HG03196 (cell line): ENCODE measurements around the gene SELENOS.
"Not testable (repeated sequence)": the region's sequence is repeated elsewhere in the genome, so short reads cannot be mapped to it uniquely, and the experiment has no call there.

Experiments
- ATAC-seq: cut with Tn5 transposase; IDR thresholded peaks from one replicate; pipeline ENCODE4 v1.9.1; 2021; ENCODE audit not compliant: unreplicated experiment

The SELENOS gene

DNA sequence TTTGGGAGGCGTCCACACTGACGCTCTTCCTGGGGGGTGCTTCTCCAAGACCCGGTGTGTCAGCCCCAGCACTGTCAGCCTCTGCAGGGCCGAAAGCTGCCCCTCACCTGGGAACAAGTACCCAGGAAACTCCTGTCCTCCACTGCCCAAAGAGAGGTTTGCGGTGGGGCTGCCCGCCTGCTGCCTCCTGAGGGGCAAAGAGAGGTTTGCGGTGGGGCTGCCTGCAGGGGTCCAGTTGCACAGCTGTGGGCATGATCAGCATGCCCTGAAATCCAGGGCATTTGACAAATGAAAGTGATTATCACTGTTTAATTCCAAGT lies 32.8 kb upstream of the SELENOS start:
- ATAC-seq: no peak

DNA sequence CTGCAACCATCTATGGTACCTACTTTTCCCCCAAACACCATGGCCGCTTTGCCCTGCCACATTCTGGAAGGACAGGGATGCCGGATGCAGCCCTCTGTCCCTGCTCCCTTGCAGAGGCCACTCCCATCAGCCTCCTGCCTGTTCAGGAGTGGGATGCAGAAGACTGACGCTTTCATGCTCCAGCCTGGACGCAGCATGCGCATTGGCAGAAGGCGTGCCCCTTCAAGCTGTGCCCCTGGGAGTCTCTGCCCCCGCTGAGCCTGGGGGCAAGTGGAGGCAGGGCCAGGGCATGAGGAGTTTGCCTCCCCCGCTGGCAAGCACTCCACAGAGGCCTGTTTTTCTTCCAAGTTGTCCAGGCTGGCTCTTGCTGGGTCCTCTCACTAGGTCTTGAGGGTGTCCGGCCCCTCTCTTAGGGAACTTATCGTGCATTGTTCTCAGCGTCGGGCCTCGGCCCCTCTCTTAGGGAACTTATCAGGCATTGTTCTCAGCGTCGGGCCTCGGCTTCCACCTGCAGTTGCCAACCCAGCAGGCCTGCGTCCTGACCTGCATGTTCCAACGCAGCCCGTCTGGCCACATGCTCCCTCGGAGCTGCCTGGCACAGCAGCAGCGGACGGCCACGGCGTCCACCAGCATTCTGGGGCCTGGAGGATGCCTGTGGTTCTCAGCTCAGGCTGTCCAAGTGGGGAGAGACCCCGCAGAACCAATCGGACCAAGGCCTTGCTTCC lies 32.3 kb upstream of the SELENOS start:
- ATAC-seq: no peak

DNA sequence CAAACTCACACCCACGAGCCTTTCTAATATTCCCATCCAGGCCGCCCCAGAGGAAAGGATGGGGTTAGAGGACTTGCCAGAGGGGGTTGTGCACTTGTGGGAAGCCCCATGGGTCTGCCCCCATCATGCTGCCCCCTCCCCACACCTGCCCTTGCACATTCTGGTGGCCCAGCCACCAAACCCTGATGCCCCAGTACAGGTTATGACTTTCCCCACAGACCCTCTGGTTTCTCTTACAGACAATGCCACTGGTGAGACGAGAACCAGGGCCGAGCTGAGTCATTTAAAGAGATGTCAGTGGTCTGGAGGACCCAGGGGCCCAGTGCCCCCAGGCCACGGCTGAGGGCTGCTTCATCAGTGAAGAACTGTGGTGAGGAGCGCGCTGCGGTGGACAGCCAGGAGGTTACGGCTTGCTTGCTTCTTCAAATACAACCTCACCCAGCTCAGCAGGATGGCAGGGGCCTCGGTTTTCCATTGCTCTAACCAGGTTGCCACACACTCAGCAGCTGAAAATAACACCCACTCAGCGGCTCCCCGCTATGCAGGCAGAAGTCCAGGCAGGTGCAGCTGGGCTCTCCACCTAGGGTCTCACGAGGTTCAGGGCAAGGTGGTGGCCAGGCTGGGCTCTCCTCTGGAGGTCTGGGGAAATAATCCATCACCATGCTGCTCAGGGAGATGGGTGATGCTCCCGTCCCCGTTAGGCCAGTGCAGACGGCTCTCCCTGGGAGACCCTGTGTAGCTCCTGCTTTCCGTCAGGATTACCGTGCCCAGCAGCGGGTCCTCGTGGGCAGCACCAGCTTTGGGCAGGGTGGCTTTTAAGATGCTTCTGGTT lies 31.5 kb upstream of the SELENOS start:
- no peak for ATAC-seq

DNA sequence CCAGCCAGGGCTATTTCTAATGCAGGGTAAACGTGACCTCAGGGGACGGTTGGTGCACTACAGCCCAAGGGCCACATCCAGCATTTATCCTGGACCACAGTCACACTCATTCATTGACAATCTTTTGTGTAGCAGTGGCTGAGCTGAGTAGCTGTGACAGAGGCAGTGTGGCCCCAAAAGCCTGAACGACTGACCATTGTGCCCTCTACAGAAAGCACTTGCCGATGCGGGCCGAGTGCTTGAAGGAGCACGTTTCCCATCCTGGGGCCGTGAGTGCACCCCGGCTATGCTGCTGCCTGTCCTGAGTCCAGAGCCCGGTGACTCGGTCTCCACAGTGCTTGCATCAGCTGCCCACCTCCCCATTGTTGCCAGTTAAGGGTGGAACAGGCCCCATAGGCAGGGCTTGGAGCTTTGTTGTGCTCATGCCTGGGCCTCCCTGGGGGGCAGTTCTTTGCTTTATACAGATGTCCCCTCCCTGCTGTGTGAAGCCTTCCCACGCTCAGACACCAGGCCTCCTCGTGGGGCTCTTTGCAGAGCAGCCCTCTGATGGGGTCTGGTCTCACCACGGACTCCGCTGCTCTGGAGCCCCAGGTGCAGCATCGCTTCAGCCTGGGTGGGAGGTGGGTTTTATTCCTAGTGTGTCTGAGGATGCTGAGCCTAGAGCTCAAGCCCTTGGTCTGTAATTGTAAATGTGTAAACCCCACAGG lies 30.8 kb upstream of the SELENOS start:
- ATAC-seq: no peak

DNA sequence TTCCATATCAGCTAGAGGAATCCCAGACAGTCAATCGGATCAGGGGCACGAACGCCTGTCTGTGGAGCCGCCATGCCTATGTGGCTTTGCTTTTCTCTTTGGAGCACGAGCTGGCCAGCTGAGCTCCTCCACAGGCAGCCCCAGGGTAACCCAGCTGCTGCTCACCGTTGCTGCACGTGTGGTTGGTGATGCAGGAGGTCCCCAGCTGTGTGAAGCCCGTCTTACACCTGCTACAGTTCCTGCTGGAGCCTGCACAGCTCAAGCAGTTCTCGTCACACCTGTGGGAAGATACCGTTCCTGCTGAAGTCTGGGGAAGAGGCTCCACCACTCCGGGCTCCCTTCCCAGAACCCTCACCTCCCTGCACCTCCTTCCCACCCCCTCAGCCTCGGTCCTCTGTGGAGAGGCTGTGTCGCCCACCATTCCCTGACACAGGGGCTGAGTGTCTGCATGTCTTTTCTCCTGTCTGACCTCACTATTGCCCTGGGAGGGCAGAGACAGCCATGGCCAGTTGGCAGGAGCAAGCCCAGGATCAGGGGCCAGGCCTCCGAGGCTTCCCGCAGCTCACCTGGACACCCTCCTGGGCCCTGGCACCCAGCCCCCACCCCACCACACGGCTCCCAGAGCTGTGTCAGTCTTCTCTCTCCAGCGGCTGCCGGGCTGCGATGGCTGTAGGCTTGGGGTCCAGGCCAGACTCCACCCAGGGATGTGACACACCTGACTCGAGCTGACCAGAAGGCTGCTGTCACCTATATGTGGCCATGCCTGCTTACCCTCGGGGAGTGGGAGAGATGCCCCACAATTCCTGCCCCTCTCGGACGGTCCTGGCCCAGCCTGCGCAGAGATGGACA lies 30.0 kb upstream of the SELENOS start:
- ATAC-seq: no peak

DNA sequence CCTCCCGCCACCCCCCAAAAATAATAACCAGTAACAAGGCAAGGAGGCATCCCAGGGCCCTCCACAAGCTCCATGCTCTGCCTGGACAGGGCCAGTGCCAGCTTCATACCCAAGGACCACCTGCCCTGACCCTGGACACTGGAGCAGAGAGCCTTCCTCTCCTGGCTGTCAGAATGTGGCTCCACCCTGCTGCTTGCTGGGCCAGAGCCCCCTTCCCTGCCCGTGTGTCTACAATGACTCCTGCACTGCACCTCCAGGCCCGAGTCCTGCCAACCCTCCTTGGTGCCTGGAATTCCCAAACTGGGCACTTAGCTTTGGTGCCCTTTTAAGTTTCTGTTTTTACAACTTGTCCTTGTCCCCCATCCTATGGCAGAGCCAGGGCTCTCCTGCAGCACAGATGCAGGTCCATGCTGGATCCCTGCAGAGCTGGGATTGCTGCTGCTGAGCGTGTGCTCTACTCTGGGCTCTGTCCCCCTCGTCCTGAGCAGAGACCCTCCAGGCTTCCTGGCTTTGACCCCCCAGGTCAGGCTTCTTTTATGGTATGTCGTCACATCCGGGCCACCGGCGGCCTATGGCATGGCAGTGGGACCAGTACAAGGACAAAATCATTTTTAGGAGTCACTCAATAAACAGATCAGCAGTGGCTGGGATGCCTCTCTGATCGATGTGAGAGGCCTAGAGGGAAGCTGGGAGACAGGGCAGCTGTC lies 29.2 kb upstream of the SELENOS start:
- no peak for ATAC-seq

DNA sequence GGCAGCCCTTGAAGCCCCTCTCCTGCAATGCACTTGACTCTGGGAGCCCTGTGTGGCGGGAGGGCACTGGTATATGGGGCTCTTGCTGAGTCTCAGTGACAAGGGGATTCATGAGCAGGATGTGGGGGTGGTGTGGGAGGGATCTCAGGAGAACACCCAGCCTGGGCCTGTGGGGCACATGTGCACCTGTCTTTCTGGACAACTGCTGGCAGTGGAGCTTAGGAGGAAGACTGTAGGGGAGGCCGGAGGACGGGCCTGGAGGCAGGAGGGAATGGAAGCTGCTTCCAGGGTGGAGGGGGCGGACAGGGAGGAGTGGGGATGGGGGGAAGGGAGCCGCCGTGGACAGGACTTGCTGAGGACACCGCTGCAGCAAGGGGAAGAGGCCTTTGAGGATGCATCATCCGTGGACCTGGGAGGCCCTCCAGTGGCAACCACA lies 28.6 kb upstream of the SELENOS start:
- no peak for ATAC-seq

DNA sequence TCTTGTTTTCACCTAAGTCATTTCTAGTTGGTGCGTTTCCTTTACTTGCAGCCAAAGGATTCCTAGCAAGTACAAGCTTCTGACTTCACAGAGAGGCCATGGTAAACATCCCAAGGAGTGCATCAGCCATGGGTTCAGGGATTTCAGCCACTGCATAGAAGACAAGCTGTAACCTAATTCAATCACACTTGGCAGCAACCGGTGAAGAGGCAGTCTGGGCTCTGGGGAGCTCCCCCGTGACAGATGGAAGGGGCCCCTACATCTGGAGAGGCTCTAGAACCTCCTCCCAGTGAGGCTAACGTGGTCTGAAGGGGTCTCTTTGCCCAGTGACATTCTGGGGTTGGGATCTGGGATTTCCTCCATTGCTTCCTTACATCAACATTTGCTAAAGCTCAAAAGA lies 26.1 kb upstream of the SELENOS start:
- no peak for ATAC-seq

DNA sequence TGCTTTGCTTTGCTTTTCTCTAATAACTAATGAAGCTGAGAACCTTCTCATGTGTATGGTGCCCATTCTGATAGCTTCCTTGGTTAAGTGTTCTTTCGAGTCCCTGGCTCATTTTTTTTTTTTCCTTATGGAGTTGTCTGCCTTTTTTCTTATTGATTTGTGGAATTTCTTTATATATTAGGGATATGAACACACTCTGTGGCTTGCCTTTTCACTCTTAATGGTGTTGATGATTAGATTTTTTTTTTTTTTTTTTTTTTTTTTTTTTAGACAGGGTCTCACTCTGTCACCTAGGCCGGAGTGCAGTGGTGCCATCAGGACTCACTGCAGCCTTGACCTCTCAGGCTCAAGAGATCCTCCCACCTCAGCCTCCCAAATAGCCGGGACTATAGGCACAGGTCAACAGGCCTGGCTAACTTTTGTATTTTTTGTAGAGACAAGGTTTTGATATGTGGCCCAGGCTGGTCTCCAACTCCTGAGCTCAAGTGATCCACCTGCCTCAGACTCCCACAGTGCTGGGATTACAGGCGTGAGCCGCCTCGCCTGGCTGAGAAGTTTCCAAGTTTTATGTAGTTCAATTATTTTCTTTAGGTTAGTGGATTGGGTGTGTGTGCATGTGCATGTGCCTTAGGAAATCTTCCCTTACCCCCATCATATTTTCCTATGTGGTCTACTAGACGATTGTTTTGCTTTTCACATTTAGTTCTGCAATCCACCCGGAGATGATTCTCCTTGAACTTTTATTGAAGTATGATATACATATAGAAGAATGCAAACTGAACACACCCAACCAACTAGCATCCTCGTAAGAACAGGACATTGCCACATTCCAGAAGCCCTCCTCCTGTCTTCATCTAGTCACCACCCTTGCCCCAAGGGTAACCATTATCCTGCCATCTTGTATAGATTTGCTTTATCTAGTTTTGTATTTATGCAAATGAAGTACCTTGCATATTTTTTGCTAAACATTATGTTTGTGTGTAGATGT lies 19.4 kb upstream of the SELENOS start:
- ATAC-seq: no peak

DNA sequence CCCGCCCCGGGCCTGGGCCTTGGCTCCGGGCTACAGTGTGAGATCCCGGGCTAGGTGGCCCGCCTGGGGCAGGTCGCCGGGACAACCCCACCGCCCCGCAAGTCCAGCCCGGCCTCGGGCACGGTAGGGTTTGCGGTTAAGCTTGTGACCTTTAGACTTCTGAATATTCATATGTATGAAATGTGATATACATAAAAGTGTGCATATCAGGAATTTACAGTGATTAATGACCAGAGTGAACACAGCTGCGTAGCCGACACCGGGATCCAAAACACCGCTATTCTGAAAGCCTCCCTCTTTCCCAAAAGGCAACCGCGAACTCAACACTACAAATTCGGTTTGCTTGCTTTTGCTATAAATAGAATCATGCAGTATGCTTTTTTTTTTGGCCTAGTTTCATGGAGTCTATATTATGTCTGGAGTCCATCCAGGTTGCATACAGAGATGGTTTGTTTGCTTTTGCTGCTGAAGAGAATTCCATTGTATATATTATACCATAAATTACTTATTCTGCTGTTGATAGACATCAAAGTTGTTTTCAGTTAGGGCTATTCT lies 18.4 kb upstream of the SELENOS start:
- no peak for ATAC-seq

DNA sequence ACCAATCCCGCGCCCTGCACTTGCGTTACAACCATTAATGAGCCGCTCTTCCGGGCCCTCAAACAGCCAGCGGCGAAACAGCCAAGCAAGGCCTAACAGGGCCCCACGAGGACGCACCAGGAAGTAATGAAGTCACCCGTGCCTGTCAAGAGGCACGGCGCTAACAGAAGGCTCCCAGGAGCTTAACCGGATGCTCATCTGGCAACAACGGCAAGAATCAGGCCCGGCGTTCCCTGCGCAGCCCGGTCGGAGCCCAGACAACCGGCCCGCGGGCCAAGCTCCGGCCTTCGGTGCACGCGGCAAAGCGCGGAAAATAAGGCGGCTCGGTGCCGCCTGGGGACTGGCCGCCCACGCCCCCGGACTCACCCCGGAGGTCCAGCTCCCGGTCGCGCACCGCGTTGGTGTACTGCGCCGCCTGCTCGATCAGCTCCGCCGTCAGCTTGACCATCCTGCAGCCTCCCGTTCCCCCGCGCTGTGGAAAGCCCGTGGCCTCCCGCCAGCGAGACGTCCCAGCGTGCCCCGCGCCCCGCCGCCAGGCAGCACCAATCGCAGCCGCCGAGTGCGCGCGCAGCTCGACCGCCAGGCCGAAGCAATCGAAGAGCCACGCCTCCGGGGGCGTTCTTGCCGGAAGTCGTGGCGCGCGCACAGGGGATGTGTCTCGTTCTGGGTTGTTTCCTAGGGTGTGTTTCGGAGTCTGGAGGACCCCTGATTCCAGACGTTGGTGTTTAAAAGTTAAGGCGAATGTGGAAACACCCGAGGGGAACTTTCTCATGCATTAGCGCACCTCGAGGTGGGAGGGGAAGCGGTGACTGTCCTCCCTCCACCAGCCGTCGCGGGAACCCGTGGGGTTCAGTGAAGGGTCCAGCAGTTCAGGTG lies 17.7 kb upstream of the SELENOS start, which contains the start of gene SNRPA1:
SNRPA1 (minus strand) TSS at position 518 of the 876 bp plus-strand sequence; CDS start at position 448, 70 bp downstream.
- ATAC-seq: peak; percentile 79

DNA sequence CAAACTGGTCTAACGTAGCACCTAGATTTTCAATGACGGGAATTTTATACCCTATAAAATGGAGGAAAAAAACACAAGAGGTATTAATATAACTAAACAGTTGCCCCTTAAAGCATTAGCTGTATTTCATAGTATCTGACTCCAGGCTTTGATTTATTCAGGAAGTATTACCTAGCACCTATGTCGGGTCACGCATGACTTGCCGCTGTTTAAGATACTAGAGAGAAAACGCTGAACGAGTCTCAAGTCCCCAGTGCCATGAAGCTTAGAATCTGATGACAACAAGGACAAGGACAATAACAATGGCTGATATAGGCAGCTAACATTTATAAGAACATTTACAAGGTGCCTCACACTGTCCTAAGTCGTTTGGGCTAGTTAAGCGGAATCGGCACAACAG lies 15.8 kb upstream of the SELENOS start:
- ATAC-seq: no peak

DNA sequence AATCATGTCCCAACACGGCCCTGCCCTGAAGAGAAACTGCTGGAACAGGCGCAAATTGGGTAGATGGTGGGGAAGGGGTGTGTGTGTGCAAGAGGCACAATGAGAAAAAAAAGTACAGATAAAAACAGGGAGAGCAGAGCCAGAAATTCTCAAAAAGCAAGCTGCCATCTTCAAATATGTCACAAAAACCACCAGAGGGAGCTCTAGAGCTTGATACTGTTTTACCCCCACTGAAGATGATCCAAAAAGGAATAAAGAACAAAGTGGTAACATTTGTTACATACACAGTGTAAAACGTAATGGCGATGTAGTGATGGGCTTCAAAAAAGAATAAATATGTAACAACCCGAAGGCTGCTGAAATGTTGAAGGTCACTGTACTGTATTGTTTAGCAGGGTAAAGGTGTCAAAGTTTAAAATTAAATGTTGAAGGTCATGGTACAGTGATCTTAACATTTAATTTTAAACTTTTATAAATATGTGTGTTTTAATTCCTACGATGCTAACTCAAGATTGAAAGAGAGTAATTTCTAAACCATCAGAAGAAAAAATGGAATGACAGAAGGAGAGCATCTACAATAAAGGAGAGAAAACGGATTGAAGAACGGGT lies 11.7 kb upstream of the SELENOS start:
- ATAC-seq: no peak

DNA sequence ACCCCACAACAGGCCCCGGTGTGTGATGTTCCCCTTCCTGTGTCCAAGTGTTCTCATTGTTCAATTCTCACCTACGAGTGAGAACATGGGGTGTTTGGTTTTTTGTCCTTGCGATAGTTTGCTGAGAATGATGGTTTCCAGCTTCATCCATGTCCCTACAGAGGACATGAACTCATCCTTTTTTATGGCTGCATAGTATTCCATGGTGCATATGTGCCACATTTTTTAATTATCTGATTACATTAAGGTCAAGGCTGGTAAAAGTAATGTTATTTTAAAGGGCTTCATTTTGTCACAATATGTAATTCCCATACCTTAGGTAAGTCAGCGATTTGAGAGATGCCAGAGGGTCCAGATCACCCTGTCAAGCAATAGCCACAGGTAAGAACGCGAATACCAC lies 10.1 kb upstream of the SELENOS start:
- not testable (repeated sequence) for ATAC-seq

DNA sequence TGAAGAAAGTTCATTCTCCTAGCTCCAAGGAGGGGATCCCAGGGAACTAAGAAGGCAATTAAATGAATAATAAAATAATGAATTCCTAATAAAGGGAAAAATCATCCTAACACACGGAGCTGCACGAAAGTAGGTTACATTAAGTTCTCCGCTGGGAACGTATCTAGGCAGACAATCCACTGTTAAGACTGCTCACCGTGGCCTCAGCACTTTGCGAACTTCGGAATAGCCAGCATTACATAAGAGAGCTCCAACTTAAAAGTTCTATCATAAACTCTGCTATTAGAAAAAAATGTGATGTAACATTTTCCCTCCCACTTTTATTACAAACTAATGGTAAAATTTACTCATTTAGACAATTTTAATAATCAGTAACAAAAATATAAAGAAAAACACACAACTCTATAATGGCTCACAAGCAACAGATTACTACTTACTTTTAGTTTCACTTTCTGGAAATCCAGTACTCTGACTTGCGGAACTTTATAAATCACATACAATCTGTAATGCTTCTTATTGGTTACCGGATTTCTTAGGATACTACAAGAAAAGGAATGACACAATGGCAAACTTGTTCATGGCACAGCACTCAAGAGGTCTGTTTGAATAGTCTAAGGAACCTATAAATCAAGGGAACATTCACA lies 9.3 kb upstream of the SELENOS start:
- ATAC-seq: no peak

DNA sequence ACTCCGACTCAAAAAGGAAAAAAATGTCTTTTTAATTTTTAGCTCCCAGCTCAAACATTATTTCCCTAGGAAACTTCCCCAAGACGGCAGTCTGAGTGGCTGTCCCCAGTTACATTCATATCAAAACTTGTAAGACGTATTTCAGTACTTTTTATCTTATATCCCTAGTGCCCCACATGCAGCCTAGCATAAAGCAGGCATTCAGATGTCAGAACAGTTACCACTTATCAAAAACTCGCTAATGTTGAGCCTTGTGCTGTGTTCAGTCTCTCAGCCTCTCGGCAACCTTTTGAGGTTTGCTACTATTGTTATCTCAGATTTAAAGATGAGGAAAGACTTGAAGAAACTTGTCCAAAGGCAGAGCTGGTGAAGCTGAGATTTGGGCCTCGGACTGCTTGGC lies 6.6 kb upstream of the SELENOS start:
- ATAC-seq: no peak

DNA sequence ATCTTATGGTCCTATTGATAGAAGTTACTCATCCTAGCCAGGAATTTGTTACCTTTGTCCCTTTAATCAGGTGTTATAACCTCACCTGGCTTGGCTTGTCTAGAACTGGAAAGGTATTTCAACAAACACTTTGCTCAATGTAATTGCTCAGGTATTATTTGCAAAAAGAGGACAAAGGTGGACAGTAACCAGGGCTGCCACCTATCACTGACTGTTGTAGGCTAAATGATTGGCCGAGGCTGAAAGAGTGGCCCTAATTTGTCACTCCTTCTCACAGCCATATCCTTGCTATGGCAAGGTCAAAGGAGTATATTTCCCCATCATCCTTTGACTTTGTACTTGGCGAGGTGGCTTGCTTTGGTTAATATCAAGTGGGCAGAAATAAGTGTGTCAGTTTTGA lies 2.7 kb upstream of the SELENOS start:
- no peak for ATAC-seq
